GM12878 (cell line): ENCODE data around the gene NFYB. TPM values are rescaled to one million over a fixed set of nuclear protein-coding genes. Genes with fewer than 3 reads are reported as not detected.

Experiments
- ATAC-seq: fragments of 200-7000 bp; cut with Tn5 transposase; 3 replicates; pipeline ENCODE4 v1.9.1; 2020; ENCODE audit warnings: mild to moderate bottlenecking, moderate library complexity
- BruUV-seq: library from RNA; stranded (reverse); fragments of 400-500 nt; replicated peaks from 2 replicates; lab custom pipeline; 2021; lab: Mats Ljungman, UMichigan
- CTCF ChIA-PET: fragments of 300-600 bp; sonication (Branson Sonifier 250); formaldehyde crosslinking; extraction: SDS; loops from one replicate; lab custom pipeline; 2021; ENCODE audit warnings: inconsistent platforms; lab: Yijun Ruan, JAX
- POLR2A ChIA-PET: fragments of 350-600 bp; formaldehyde crosslinking; extraction: SDS; loops from one replicate; lab custom pipeline; 2021; ENCODE audit warnings: inconsistent platforms; lab: Charles Lee
- RAD21 ChIA-PET: fragments of 300-600 bp; sonication (Branson Sonifier 250); formaldehyde crosslinking; loops from one replicate; lab custom pipeline; 2023; ENCODE audit warnings: antibody characterized with exemption; ENCODE audit not compliant: unreplicated experiment; lab: Charles Lee
- SMC1A ChIA-PET: fragments of 300-600 bp; sonication (Branson Sonifier 250); formaldehyde crosslinking; loops from one replicate; lab custom pipeline; 2023; ENCODE audit not compliant: unreplicated experiment, uncharacterized antibody; lab: Charles Lee
- DNase-seq: peaks from one replicate; pipeline ENCODE4 v3.0.0-alpha.2; 2011; ENCODE audit warnings: low read depth, low spot score
- FAIRE-seq: peaks from 3 replicates; lab custom pipeline; 2011; peaks lifted over from hg19 to GRCh38; lab: Jason Lieb, UNC
- H2AFZ ChIP-seq: 2 replicates; pipeline ENCODE4 v1.6.0; 2011; ENCODE audit warnings: low read depth, low read length, control low read depth; ENCODE audit not compliant: control insufficient read depth
- H3K27ac ChIP-seq: 2 replicates; pipeline ENCODE4 v1.5.1; 2011; ENCODE audit warnings: control low read depth; ENCODE audit not compliant: control insufficient read depth, insufficient read depth
- H3K27me3 ChIP-seq, 2 experiments: replicated peaks in 1 of 2; 2 replicates each; pipeline versions ENCODE4 v1.6.0 to v1.6.1; 2011; ENCODE audit warnings: low read length in 1 of 2; ENCODE audit not compliant: control insufficient read depth in 2 of 2, insufficient read depth in 2 of 2
- H3K36me3 ChIP-seq, 2 experiments: 2 replicates each; pipeline ENCODE4 v1.5.1; 2011; ENCODE audit warnings: low read length in 1 of 2; ENCODE audit not compliant: control insufficient read depth in 2 of 2, insufficient read depth in 2 of 2
- H3K4me1 ChIP-seq: 2 replicates; pipeline ENCODE4 v1.6.1; 2011; ENCODE audit warnings: mild to moderate bottlenecking, low read length, moderate library complexity, mixed read lengths; ENCODE audit not compliant: control insufficient read depth, insufficient read depth
- H3K4me2 ChIP-seq: 2 replicates; pipeline ENCODE4 v1.6.0; 2011; ENCODE audit warnings: control low read depth; ENCODE audit not compliant: control insufficient read depth, insufficient read depth
- H3K4me3 ChIP-seq: fragments of 200-600 bp; sonication (generic); 2 replicates; pipeline ENCODE4 v1.5.1; 2016
- H3K79me2 ChIP-seq: 2 replicates; pipeline ENCODE4 v1.6.0; 2011; ENCODE audit warnings: low read length; ENCODE audit not compliant: control insufficient read depth, insufficient read depth
- H3K9ac ChIP-seq: 2 replicates; pipeline ENCODE4 v1.8.0; 2011; ENCODE audit warnings: low read length, control low read depth, mixed read lengths; ENCODE audit not compliant: control insufficient read depth, insufficient read depth
- H3K9me3 ChIP-seq: replicated peaks from 3 replicates; pipeline ENCODE4 v1.5.1; 2011; ENCODE audit warnings: mild to moderate bottlenecking, low read length; ENCODE audit not compliant: control insufficient read depth, insufficient read depth
- H4K20me1 ChIP-seq: 2 replicates; pipeline ENCODE4 v1.6.0; 2011; ENCODE audit not compliant: control insufficient read depth, insufficient read depth
- KDM1A ChIP-seq: fragments of 200-600 bp; sonication (generic); IDR thresholded peaks from 2 replicates; pipeline ENCODE4 v1.6.1; 2016; ENCODE audit warnings: borderline replicate concordance
- MTA2 ChIP-seq: fragments of 450-650 bp; IDR thresholded peaks from 2 replicates; pipeline ENCODE4 v1.6.1; 2016; ENCODE audit warnings: low read depth, mild to moderate bottlenecking, moderate library complexity
- NFIC ChIP-seq: IDR thresholded peaks from 2 replicates; pipeline ENCODE4 v1.6.1; 2012; ENCODE audit warnings: low read depth, mild to moderate bottlenecking, inconsistent platforms, low read length, moderate library complexity
- NKRF ChIP-seq: fragments of 450-650 bp; conservative IDR thresholded peaks from 2 replicates; pipeline ENCODE4 v1.6.1; 2017; ENCODE audit warnings: mild to moderate bottlenecking, moderate library complexity
- NR2C1 ChIP-seq: fragments of 450-650 bp; IDR thresholded peaks from 2 replicates; pipeline ENCODE4 v1.6.1; 2017; ENCODE audit warnings: antibody characterized with exemption, mild to moderate bottlenecking, moderate library complexity
- PBX3 ChIP-seq: IDR thresholded peaks from 2 replicates; pipeline ENCODE4 v1.6.1; 2011; ENCODE audit warnings: mild to moderate bottlenecking, low read depth, low read length, moderate library complexity; ENCODE audit not compliant: insufficient replicate concordance
- RAD51 ChIP-seq: fragments of 450-650 bp; IDR thresholded peaks from 2 replicates; pipeline ENCODE4 v1.6.1; 2016; ENCODE audit warnings: moderate library complexity, mild to moderate bottlenecking, inconsistent platforms
- SIN3A ChIP-seq: IDR thresholded peaks from 2 replicates; pipeline ENCODE4 v1.6.1; 2012; ENCODE audit warnings: low read depth, low read length, improper control_type of control experiment
- ZBTB40 ChIP-seq: fragments of 450-650 bp; IDR thresholded peaks from 2 replicates; pipeline ENCODE4 v1.6.1; 2016; ENCODE audit warnings: mild to moderate bottlenecking, moderate library complexity, borderline replicate concordance
- ZNF217 ChIP-seq: fragments of 450-650 bp; IDR thresholded peaks from 2 replicates; pipeline ENCODE4 v1.6.1; 2017; ENCODE audit warnings: antibody characterized with exemption, mild to moderate bottlenecking
- ZNF592 ChIP-seq: fragments of 450-650 bp; IDR thresholded peaks from 2 replicates; pipeline ENCODE4 v1.6.1; 2017; ENCODE audit warnings: mild to moderate bottlenecking, moderate library complexity
- WGBS: methylation state at CpG from one replicate; pipeline ENCODE4 v1.1.6; 2016; ENCODE audit warnings: low lambda C conversion rate; ENCODE audit not compliant: insufficient replicate concordance, insufficient coverage; ENCODE audit errors: missing lambda C conversion rate; 5-methylcytosine and 5-hydroxymethylcytosine counted together
- in situ Hi-C: fragments of 300-500 bp; cut with MboI; formaldehyde crosslinking; loops from 9 replicates; pipeline ENCODE4 v1.14.3; 2018; ENCODE audit warnings: mixed read lengths
- intact Hi-C: fragments of 100-400 bp; cut with micrococcal nuclease; formaldehyde crosslinking; loops from one replicate; pipeline ENCODE4 v1.14.2; 2022; ENCODE audit not compliant: unreplicated experiment
- polyA plus RNA-seq, 11 experiments: library from polyadenylated mRNA; depleted of rRNA in 4 of 11; unstranded in 6 of 11; stranded (reverse) in 5 of 11; fragments of >200 nt; fragmentation: Nextera tagmentation in 4 of 11; fragmentation: Illumina TruSeq in 1 of 11; extraction: Ambion mirVana in 4 of 11; extraction: Trizol in 1 of 11; gene quantifications; 1 replicate in 1 of 11; 2 replicates in 10 of 11; pipeline versions ENCODE4 v1.2.1 to v1.2.3, GENCODE V29; 2011 to 2016; ENCODE audit warnings: inconsistent platforms in 2 of 11, missing spikeins in 2 of 11, low read depth in 1 of 11
- total RNA-seq, 4 experiments: library from RNA; depleted of rRNA in 3 of 4; stranded (reverse); fragments of >200 nt in 3 of 4; fragmentation: Illumina TruSeq in 1 of 4; extraction: Trizol in 1 of 4; gene quantifications; 2 replicates each; pipeline versions ENCODE4 v1.2.1 to v1.2.3, GENCODE V29; 2013 to 2021

Gene NFYB
- total and polyA plus RNA-seq, 10 of the 15 experiments (the other 5 are each of a cell fraction or from before 2014, with no cell fraction given), result 13.8 to 42.3 (median 28.2) TPM

- ChIA-PET CTCF (interaction anchor here (0.6 kb wide), 1 partner anchor 28 kb away, joined by 3 read pairs; no protein-coding TSS in a partner anchor), POLR2A (no interaction called here)
- Histone ChIP-seq H3K4me1 (no peaks in the 10 kb centered on the region), H3K27ac (no peak overlapping the region)
- FAIRE-seq, result no peak
- 66% methylated on average over 2 of the region's 2 CpGs for WGBS
- no peak for TF ChIP-seq NKRF
- no peak for TF ChIP-seq SIN3A
- no peak for TF ChIP-seq NFIC
- TF ChIP-seq RAD51, result no peak
- TF ChIP-seq KDM1A, result no peak
- TF ChIP-seq ZNF217, result no peak
- no peak for TF ChIP-seq ZNF592
- TF ChIP-seq MTA2, result no peak
- TF ChIP-seq ZBTB40, result no peak
- no peak for TF ChIP-seq NR2C1
- no peak for TF ChIP-seq PBX3
- TF ChIP-seq, all 136 proteins: peak for 0
- Histone ChIP-seq H3K4me3 (no peak overlapping the region), H3K79me2 (no peaks in the 10 kb centered on the region), H4K20me1 (no peaks in the 10 kb centered on the region), H3K27me3 (no peaks in the 10 kb centered on the region; a peak in 1 of 4 replicates), H3K9me3 (no peaks in the 10 kb centered on the region), H2AFZ (no peak overlapping the region), H3K36me3 (no peaks in the 10 kb centered on the region), H3K4me2 (no peak overlapping the region), H3K9ac (no peak overlapping the region)
- DNase-seq (no peak), ATAC-seq (no peak)
- no TSS peak for BruUV-seq
- ChIA-PET SMC1A (interaction anchor here (1.2 kb wide), 1 partner anchor 33 kb away, joined by 3 read pairs; no protein-coding TSS in a partner anchor), RAD21 (no interaction called here)
- intact Hi-C loops (no loop called here), in situ Hi-C loops (no loop called here)
Observed at GRCh38 chr12:104177336-104177662, 39.3 kb upstream of the NFYB start.
